Endodermal cell (in vitro differentiated cells): ENCODE measurements around the gene PLEKHO2. TPM values are rescaled to one million over a fixed set of nuclear protein-coding genes. Genes with fewer than 3 reads are reported as not detected.

ENCODE experiments used
- DNase-seq: peaks from one replicate; pipeline ENCODE4 v3.0.0-alpha.2; 2017
- H3K27ac ChIP-seq: 2 replicates; pipeline ENCODE4 v1.5.1; 2013; ENCODE audit warnings: mild to moderate bottlenecking, low read depth, low read length, moderate library complexity
- H3K27me3 ChIP-seq: 2 replicates; pipeline ENCODE4 v1.6.1; 2013; ENCODE audit warnings: mild to moderate bottlenecking, low read length, moderate library complexity; ENCODE audit not compliant: insufficient read depth, control insufficient read depth, poor library complexity, severe bottlenecking
- H3K36me3 ChIP-seq: 2 replicates; pipeline ENCODE4 v1.7.0; 2013; ENCODE audit warnings: mild to moderate bottlenecking, low read length, moderate library complexity; ENCODE audit not compliant: control insufficient read depth, insufficient read depth
- H3K4me1 ChIP-seq: one replicate; pipeline ENCODE4 v1.7.0; 2013; ENCODE audit warnings: low read length; ENCODE audit not compliant: control insufficient read depth, insufficient read depth
- H3K4me3 ChIP-seq: 2 replicates; pipeline ENCODE4 v1.5.1; 2013; ENCODE audit warnings: mild to moderate bottlenecking, low read length, moderate library complexity
- H3K9ac ChIP-seq: 2 replicates; pipeline ENCODE4 v1.6.1; 2013; ENCODE audit warnings: mild to moderate bottlenecking, low read length, moderate library complexity; ENCODE audit not compliant: poor library complexity, severe bottlenecking; ENCODE audit errors: extremely low read depth
- H3K9me3 ChIP-seq: 2 replicates; pipeline ENCODE4 v1.6.1; 2013; ENCODE audit warnings: mild to moderate bottlenecking, low read length, moderate library complexity; ENCODE audit not compliant: control insufficient read depth
- H3K27ac Mint-ChIP-seq: 2 replicates; pipeline ENCODE4 v1.8.0; 2020; ENCODE audit warnings: mixed read lengths
- H3K27me3 Mint-ChIP-seq: 2 replicates; pipeline ENCODE4 v1.8.0; 2021; ENCODE audit warnings: mild to moderate bottlenecking, mixed read lengths; ENCODE audit not compliant: insufficient read depth
- H3K36me3 Mint-ChIP-seq: 2 replicates; pipeline ENCODE4 v1.8.0; 2020; ENCODE audit warnings: low read depth, mixed read lengths
- H3K4me1 Mint-ChIP-seq: 2 replicates; pipeline ENCODE4 v1.8.0; 2020; ENCODE audit warnings: mixed read lengths
- H3K4me3 Mint-ChIP-seq: 2 replicates; pipeline ENCODE4 v1.8.0; 2020; ENCODE audit warnings: mild to moderate bottlenecking, moderate library complexity, mixed read lengths
- H3K9me3 Mint-ChIP-seq: 2 replicates; pipeline ENCODE4 v1.8.0; 2020; ENCODE audit warnings: mild to moderate bottlenecking, mixed read lengths
- CTCF ChIP-seq: fragments of 200-600 bp; sonication (generic); conservative IDR thresholded peaks from 2 replicates; pipeline ENCODE4 v1.5.0; 2021; ENCODE audit warnings: antibody characterized with exemption, mild to moderate bottlenecking
- WGBS, 2 experiments: methylation state at CpG; one replicate each; pipeline versions ENCODE4 v1.1.5 to v1.1.7; 2013; ENCODE audit warnings: missing lambda C conversion rate in 2 of 2, mixed read lengths in 1 of 2; ENCODE audit not compliant: insufficient coverage in 1 of 2, insufficient read length in 1 of 2; 5-methylcytosine and 5-hydroxymethylcytosine counted together
- total RNA-seq, 2 donors: library from RNA; stranded (reverse); fragmentation: NEBNext Ultra II Directional in 1 of 2; extraction: Animal tissue kit (Norgen Biotek cat#: 25700) in 1 of 2; gene quantifications; 2 replicates in 1 of 2; 3 replicates in 1 of 2; pipeline ENCODE4 v1.2.1, GENCODE V29; 2021

PLEKHO2 gene
- total RNA-seq, 2 donors from 2014 or later = 10.2 to 12.9 TPM

- no peak for DNase-seq
- Histone ChIP-seq H3K9me3 (no peaks in the 10 kb centered on the region), H3K27ac (no peak overlapping the region), H3K4me3 (no peak overlapping the region), H3K27me3 (no peaks in the 10 kb centered on the region), H3K4me1 (no peaks in the 10 kb centered on the region), H3K9ac (no peak overlapping the region), H3K36me3 (no peaks in the 10 kb centered on the region)
- TF ChIP-seq CTCF = no peak
- Mint-ChIP-seq H3K27me3 (no peaks in the 10 kb centered on the region), H3K27ac (no peak overlapping the region), H3K36me3 (peaks cover 6% of the 10 kb centered on the region), H3K4me3 (no peak overlapping the region), H3K9me3 (peaks cover 13% of the 10 kb centered on the region), H3K4me1 (no peaks in the 10 kb centered on the region)
- 80 to 98% methylated on average over 1 to 2 of the region's 2 CpGs for WGBS, 2 experiments
These were observed 41.2 kb upstream of the PLEKHO2 start for GRCh38 chr15:64800476-64800875.

- peaks cover 16% of the 10 kb centered on the region for H3K4me1 Mint-ChIP-seq
These were observed 38.2 kb upstream of the PLEKHO2 start for GRCh38 chr15:64803526-64803925.

GRCh38 chr15:64804619-64805018 is 37.1 kb upstream of the PLEKHO2 start:
- H3K27ac ChIP-seq = no peak overlapping the region
- no peaks in the 10 kb centered on the region for H3K9me3 ChIP-seq
- peak overlapping the region; percentile 17 for H3K27ac Mint-ChIP-seq
- H3K4me1 Mint-ChIP-seq = peaks cover 24% of the 10 kb centered on the region
- peaks cover 3% of the 10 kb centered on the region for H3K4me1 ChIP-seq
- H3K36me3 ChIP-seq = no peaks in the 10 kb centered on the region
- H3K27me3 ChIP-seq = no peaks in the 10 kb centered on the region
- no peak for DNase-seq
- 45 to 50% methylated on average over 2 of the region's 2 CpGs for WGBS, 2 experiments
- TF ChIP-seq CTCF = no peak
- peaks cover 9% of the 10 kb centered on the region for H3K9me3 Mint-ChIP-seq
- no peak overlapping the region for H3K4me3 ChIP-seq
- H3K27me3 Mint-ChIP-seq = no peaks in the 10 kb centered on the region
- H3K36me3 Mint-ChIP-seq = peaks cover 6% of the 10 kb centered on the region
- H3K4me3 Mint-ChIP-seq = no peak overlapping the region
- no peak overlapping the region for H3K9ac ChIP-seq

More at GRCh38 chr15:64803526-64803925, 38.2 kb upstream of the PLEKHO2 start:
- Histone ChIP-seq H3K36me3 (no peaks in the 10 kb centered on the region), H3K27ac (no peak overlapping the region), H3K9me3 (no peaks in the 10 kb centered on the region), H3K27me3 (no peaks in the 10 kb centered on the region), H3K4me3 (no peak overlapping the region), H3K9ac (no peak overlapping the region), H3K4me1 (peaks cover 3% of the 10 kb centered on the region)
- no peak for TF ChIP-seq CTCF
- Mint-ChIP-seq H3K36me3 (peaks cover 6% of the 10 kb centered on the region), H3K4me3 (no peak overlapping the region), H3K9me3 (peaks cover 12% of the 10 kb centered on the region), H3K27ac (no peak overlapping the region), H3K27me3 (no peaks in the 10 kb centered on the region)
- WGBS, 2 experiments = 100% methylated on average over 1 of the region's 1 CpG
- no peak for DNase-seq
